BJ (cell line): ENCODE data around the gene CCIN. TPM values are rescaled to one million over a fixed set of nuclear protein-coding genes. Genes with fewer than 3 reads are reported as not detected.

Experiments used
- CTCF ChIA-PET: fragments of 350-600 bp; formaldehyde crosslinking; extraction: SDS; loops from one replicate; lab custom pipeline; 2021; ENCODE audit warnings: antibody characterized with exemption, inconsistent platforms; lab: Yijun Ruan, JAX
- POLR2A ChIA-PET: fragments of 300-600 bp; sonication (Branson Sonifier 250); formaldehyde crosslinking; extraction: SDS; loops from one replicate; lab custom pipeline; 2021; ENCODE audit warnings: antibody characterized with exemption; lab: Charles Lee
- DNase-seq: peaks from one replicate; pipeline ENCODE4 v3.0.0-alpha.2; 2011; ENCODE audit warnings: low read depth
- H3K27me3 ChIP-seq: 2 replicates; pipeline ENCODE4 v1.6.0; 2011; ENCODE audit warnings: low read length; ENCODE audit not compliant: control insufficient read depth, insufficient read depth
- H3K36me3 ChIP-seq: 2 replicates; pipeline ENCODE4 v1.5.1; 2011; ENCODE audit warnings: low read length; ENCODE audit not compliant: control insufficient read depth, insufficient read depth
- H3K4me3 ChIP-seq: 2 replicates; pipeline ENCODE4 v1.5.1; 2011; ENCODE audit warnings: low read depth, mild to moderate bottlenecking, control low read depth, low read length
- polyA plus RNA-seq: library from polyadenylated mRNA; depleted of rRNA; stranded (reverse); fragments of >200 nt; gene quantifications from 2 replicates; pipeline ENCODE4 v1.2.3, GENCODE V29; 2011
- TF ChIP-seq, protein P1 (sequence below): IDR thresholded peaks from 2 replicates; pipeline ENCODE4 v1.5.1; 2011; ENCODE audit warnings: low read depth, mild to moderate bottlenecking, control low read depth, inconsistent platforms, low read length, moderate library complexity; ENCODE audit not compliant: insufficient read depth

Gene CCIN
- polyA plus RNA-seq, 1 experiment, result 1.7 TPM

DNA sequence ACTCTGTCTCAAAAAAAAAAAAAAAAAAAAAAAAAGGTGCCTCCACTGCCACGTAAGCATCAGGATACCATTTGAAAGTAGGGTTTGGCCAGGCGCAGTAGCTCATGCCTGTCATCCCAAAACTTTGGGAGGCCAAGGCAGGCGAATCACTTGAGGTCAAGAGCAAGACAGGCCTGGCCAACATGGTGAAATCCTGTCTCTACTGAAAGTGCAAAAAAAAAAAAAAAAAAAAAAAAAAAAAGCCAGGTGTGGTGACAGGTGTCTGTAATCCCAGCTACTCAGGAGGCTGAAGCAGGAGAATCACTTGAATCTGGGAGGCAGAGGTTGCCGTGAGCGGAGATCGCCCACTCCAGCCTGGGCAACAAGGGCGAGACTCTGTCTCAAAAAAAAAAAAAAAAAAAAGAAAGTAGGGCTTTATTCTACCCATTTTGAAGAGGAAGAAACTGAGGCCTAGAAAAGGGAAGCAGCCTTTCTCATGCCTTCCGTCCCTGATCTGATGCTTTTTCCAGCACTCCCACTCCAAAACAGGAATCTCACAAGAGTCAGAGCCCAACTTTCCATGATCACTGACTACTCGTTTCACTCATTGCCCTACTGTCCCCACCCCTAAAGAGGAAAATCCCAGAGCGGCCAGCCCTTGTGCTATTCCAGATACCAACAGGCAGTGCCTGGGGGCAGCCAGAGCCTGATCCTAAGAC is 16.3 kb upstream of the CCIN start:
- H3K36me3 ChIP-seq, result no peaks in the 10 kb centered on the region
- no peak for DNase-seq
- H3K27me3 ChIP-seq, result no peaks in the 10 kb centered on the region
- TF ChIP-seq, protein P1, sequence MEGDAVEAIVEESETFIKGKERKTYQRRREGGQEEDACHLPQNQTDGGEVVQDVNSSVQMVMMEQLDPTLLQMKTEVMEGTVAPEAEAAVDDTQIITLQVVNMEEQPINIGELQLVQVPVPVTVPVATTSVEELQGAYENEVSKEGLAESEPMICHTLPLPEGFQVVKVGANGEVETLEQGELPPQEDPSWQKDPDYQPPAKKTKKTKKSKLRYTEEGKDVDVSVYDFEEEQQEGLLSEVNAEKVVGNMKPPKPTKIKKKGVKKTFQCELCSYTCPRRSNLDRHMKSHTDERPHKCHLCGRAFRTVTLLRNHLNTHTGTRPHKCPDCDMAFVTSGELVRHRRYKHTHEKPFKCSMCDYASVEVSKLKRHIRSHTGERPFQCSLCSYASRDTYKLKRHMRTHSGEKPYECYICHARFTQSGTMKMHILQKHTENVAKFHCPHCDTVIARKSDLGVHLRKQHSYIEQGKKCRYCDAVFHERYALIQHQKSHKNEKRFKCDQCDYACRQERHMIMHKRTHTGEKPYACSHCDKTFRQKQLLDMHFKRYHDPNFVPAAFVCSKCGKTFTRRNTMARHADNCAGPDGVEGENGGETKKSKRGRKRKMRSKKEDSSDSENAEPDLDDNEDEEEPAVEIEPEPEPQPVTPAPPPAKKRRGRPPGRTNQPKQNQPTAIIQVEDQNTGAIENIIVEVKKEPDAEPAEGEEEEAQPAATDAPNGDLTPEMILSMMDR, result no peak
- no peak overlapping the region for H3K4me3 ChIP-seq
- ChIA-PET CTCF (interaction anchor here (0.6 to 0.9 kb wide), 2 partner anchors 14 to 601 kb away, joined by 3 read pairs; no protein-coding TSS in a partner anchor), POLR2A (interaction anchor here (0.6 to 0.7 kb wide), 2 partner anchors 10 to 116 kb away, joined by 3 to 19 read pairs; partner anchors contain the start of gene RECK)

DNA sequence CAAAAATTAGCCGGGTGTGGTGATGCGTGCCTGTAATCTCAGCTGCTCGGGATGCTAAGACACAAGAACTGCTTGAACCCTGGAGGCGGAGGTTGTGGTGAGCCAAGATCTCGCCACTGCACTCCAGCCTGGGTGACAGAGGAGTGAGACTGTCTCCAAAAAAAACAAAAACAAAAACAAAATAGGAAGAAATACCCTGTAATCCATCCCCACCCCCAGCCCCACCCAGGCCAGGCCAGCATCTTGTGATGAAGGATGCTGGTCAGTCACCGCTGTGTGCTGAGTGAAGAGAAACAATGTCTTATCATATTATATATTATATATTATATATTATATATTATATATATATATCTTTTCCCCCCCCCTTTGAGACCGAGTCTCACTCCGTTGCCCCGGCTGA is 15.4 kb upstream of the CCIN start:
- H3K4me3 ChIP-seq, result no peak overlapping the region
- TF ChIP-seq, protein P1, result no peak
- ChIA-PET CTCF (interaction anchor here (2.2 kb wide), 1 partner anchor 10 kb away, joined by 9 read pairs; no protein-coding TSS in a partner anchor), POLR2A (no interaction called here)
- no peak for DNase-seq
- H3K36me3 ChIP-seq, result no peaks in the 10 kb centered on the region
- no peaks in the 10 kb centered on the region for H3K27me3 ChIP-seq

DNA sequence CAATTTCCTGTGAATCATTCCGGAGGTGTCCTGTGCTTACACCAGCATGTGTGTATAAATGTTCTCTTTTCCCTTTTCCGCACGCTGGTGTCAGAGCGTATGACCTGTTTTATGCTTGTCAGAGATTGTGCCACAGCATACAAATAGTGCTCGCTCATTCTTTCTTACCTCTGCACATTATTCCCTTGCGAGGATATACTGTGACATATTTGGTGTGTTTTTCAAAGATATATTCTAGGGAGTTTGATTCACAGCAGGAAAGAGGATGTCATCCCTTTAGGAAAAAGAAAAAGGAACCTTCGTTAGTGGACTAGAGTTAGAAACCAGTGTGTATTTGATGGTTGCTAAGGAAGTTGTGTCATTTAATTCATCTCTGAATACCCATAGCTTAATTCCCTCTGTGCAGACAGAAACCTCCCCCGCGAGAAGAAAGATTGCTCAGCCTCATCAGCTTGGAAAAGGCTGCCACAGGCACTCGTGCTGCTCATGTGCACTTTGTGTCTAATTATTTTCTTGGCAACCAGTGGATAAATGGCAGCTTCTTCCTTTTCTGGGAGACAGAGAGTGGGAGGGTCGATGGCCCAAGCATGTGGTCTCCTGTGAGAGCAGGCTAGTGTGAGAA is 14.7 kb upstream of the CCIN start:
- TF ChIP-seq, protein P1, result no peak
- no peak overlapping the region for H3K4me3 ChIP-seq

DNA sequence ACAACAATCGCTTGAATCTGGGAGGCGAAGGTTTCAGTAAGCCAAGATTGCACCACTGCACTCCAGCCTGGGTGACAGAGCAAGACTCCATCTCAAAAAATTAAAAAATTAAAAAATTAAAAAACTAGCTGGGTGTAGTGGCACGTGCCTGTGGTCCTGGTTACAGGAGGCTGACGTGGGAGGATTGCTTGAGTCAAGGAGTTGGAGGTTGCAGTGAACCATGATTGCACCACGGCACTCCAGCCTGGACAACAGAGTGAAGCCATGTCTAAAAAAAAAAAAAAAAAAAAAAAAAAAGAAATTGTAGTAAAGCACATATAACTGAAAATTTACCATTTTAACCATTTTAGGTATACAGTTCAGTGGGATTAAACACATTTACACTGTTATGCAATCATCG is 13.1 kb upstream of the CCIN start:
- Histone ChIP-seq H3K36me3 (no peaks in the 10 kb centered on the region), H3K4me3 (no peak overlapping the region), H3K27me3 (no peaks in the 10 kb centered on the region)
- ChIA-PET CTCF (interaction anchor here (1.3 kb wide), 1 partner anchor 10 kb away, joined by 4 read pairs; no protein-coding TSS in a partner anchor), POLR2A (no interaction called here)
- TF ChIP-seq, protein P1, result no peak
- DNase-seq, result no peak

More for the DNA sequence above, 14.7 kb upstream of the CCIN start:
- CTCF ChIA-PET, result interaction anchor here (1.2 to 2.2 kb wide), 2 partner anchors 9 to 12 kb away, joined by 9 read pairs; no protein-coding TSS in a partner anchor
- H3K27me3 ChIP-seq, result no peaks in the 10 kb centered on the region
- DNase-seq, result no peak
- H3K36me3 ChIP-seq, result no peaks in the 10 kb centered on the region
- POLR2A ChIA-PET, result no interaction called here

DNA sequence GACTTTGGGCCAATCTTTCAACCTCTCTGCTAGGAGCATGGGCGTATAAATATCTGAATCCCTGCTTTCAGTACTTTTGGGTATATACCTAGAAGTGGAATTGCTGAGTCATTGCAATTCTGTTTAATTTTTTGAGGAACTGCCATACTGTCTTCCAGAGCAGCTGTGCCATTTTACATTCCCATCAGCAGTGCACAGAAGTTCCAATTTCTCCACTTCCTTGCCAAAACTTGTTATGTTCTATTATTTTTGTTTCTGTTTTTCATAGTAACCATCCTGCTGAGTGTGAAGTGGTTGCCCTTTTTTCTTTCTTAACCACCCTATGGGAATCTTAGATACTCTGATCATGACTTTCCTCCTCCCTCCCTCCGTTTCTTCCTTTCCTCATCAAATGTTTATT is 11.1 kb upstream of the CCIN start:
- ChIA-PET CTCF (interaction anchor here (0.9 to 1.3 kb wide), 2 partner anchors 134 to 212 kb away, joined by 3 read pairs; no protein-coding TSS in a partner anchor), POLR2A (no interaction called here)
- no peak for DNase-seq
- TF ChIP-seq, protein P1, result no peak
- Histone ChIP-seq H3K27me3 (no peaks in the 10 kb centered on the region), H3K36me3 (no peaks in the 10 kb centered on the region), H3K4me3 (no peak overlapping the region)
